GM19035 (cell line): Measurements from ENCODE around the gene EPB41.

Source experiments
- ATAC-seq: cut with Tn5 transposase; IDR thresholded peaks from one replicate; pipeline ENCODE4 v1.9.1; 2021; ENCODE audit not compliant: unreplicated experiment

The EPB41 gene

DNA sequence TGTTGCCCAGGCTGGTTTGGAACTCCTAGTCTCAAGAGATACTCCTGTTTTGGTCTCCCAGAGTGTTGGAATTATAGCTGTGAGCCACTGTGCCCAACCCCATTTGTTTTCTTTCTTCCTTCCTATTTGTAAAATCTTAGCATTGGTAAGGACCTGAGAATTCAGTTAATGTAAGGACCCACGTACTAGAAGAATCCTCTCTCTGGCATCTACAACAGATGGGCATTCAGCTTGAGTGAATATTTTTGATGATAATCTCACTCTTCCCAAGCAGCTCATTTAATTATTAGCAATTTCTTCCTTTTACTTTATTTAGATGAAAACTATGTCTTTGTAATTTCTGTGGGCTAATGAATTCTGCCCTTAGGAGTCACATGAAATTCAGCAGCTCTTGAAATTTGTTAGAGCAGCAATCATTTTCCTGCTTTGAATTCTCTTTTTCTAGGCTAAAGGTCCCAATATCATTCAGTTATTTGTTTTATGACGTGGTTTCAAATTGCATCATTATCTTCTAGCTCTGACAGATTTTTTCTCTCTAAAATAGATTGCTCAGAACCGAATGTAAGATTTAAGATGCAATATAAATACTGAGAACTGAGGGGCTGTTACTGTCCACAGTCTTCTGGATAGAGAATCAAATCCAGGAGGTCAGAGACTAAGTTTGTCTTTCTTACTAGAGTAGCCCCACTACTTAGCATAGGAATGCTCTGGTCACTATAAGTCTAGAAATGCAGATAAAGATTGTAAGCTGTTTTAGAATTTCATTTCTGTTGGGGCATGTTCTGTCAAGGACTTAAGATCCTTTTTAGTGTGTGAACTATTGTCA is 59.4 kb downstream of the EPB41 start:
- ATAC-seq = no peak

DNA sequence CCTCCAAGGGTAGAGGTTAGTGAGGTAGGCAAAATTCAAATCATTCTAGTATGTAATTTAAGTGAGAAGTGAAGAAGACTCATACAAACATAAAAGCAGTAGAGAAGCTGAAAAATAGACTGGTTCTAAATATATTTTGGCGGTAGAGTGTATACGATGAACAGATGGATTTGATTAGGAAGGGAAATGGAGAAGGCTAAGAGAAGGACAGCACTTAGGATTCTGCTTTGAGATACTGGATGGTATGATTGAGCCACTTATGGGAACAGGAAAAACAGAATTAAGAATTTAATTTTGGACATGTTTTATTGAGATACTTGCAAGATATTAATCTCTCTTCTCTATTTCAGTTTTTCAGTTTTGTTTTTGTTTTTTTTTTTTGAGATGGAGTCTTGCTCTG is 60.1 kb downstream of the EPB41 start:
- no peak for ATAC-seq

DNA sequence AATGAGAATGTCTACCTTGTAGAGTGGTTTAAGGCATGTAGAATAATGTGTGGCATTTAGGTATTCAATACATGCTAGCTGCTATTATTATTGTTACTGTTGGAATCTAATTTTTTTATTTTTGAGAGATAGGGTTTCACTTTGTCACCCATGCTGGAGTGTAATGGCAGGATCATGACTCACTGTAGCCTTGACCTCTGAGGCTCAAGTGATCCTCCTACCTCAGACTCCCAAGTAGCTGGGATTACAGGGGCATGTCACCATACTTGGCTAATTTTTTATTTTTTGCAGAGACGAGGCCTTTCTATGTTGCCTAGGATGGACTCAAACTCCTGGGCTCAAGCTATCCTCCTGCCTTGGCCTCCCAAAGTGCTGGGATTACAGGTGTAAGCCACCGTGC is 61.9 kb downstream of the EPB41 start:
- ATAC-seq = no peak

GRCh38 chr1:28981210-28981609 is 66.8 kb downstream of the EPB41 start:
- no peak for ATAC-seq

DNA sequence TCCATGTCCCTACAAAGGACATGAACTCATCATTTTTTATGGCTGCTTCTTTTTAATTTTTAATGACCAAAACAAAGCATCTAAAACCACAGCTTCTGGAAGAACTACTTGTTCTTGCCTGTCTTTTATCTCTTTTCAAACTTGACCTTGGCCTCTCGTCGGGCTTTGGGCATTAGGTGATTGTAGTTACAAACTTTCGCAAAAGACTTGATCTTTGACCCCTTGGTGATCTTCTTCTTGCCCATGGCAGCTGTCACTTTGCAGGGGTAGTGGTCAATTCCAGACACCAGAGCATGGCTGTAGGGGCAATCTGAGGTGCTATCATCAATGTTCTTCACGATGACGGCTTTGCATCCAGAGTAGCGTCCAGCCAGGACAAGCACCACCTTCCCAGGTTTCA is 67.8 kb downstream of the EPB41 start:
- ATAC-seq = no peak

GRCh38 chr1:28983091-28983490 is 68.7 kb downstream of the EPB41 start:
- ATAC-seq = no peak

GRCh38 chr1:28983509-28984310 is 69.3 kb downstream of the EPB41 start:
- no peak for ATAC-seq

- ATAC-seq = no peak
Measured at GRCh38 chr1:28984311-28984684, 69.9 kb downstream of the EPB41 start.

- no peak for ATAC-seq
Measured at GRCh38 chr1:28985427-28985826, 71.1 kb downstream of the EPB41 start.

GRCh38 chr1:28986306-28986910 is 72.0 kb downstream of the EPB41 start:
- ATAC-seq = no peak

- ATAC-seq = no peak
Measured at GRCh38 chr1:29002792-29003191, 88.4 kb downstream of the EPB41 start.

DNA sequence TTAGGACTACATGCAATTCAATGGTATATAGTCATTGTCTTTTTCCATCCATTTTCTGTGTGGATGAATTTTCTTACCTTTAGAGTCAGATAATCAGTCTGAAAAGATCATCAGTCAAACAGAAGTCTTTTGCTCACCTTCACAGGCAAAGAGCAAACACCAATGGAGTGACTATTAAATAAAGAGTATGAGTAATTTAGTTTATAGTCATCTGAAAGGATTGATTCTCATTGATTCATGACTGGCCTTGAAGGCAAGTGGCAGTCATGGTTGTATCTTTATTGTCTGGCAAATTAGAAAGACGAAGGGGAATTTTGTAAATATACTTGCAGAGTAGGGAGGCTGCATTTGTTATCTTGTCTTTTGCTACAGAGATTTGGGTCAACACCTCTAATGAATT is 89.9 kb downstream of the EPB41 start:
- no peak for ATAC-seq

- no peak for ATAC-seq
Measured at GRCh38 chr1:29004798-29005197, 90.4 kb downstream of the EPB41 start.

DNA sequence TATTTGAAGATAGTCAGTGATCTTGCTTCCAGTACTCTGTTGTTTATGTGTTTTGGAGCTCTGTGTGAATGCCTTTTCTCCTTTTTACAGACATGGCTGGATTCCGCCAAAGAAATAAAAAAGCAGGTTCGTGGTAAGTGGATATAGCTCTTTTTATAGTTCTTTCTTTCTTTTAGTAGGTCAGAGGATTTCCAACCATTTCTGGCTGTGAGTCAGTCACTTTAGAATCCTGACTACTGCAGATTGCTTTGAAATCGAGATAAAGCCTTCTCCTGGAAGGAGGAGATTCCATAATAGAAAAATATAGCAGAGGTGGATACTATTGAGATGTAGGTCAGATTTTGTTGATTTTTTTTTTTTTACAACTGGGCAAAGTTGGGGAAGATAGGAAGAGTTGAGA is 97.4 kb downstream of the EPB41 start:
- no peak for ATAC-seq

DNA sequence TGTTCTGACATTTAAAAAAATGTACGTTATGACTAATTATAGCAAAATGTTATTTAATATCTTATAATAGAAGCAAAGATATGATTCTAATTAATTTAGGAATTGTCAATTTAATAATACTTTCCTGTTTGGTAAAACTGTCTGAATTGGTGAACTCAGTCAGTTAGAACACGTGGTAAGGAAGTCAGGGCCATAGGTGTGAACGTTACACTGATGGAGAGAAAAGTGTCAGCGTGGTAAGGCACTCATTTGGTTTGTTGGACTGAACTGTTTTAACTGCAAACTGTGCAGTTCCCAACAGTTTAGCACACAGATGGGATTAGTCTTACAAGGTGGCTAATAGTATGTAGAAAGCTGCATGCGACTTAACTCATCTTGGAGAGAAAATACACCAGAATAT is 102.9 kb downstream of the EPB41 start:
- no peak for ATAC-seq

GRCh38 chr1:29017975-29018712 is 103.8 kb downstream of the EPB41 start:
- ATAC-seq = no peak

DNA sequence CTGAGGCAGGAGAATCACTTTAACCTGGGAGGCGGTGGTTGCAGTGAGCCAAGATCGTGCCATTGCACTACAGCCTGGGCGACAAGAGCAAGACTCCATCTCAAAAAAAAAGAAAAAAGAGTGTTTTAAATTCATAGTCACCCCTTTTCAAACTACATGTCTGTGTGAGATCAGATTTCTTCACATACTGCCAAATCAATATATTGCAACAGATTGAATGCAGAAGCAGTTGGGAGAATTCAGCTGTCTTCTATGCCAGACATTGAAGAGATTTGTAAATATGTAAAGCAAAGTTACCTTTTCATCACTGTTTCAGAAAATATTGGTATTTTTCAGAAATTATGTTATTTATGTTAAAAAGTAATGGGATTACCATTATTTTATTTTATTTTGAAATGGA is 108.3 kb downstream of the EPB41 start:
- ATAC-seq = no peak

DNA sequence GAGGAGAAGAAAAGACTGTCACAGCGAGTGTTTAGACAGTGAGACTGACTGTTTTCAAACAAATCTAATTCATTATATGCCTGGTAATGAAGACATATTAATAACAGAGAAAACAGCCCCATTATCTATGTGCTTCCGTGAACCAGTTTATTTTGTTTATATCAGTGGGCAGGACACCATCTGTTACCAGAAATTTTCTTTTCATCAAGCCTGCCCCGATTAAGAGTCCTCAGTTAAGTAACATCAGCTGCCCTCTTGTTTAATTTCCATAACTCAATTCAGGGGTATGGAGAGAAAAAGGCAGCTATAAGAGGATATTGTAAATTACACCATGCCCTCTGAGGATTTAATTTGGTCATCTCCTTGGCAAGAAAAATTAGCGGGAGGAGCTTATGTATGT is 115.3 kb downstream of the EPB41 start:
- ATAC-seq = no peak

DNA sequence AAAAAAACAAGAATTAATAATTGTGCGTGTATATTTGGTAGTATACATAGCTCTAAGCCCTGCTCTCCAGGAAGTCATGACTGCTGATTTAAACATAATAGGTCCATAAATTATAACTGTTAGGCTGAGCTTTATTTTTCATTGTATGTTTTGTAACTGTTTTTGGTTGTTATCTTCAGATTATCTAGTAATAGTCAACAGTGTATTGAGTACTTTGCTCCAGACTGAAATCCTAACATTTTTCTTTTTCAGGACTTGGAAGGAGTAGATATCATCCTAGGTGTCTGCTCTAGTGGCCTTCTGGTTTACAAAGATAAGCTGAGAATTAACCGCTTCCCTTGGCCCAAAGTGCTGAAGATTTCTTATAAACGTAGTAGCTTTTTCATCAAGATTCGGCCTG is 118.5 kb downstream of the EPB41 start:
- ATAC-seq = no peak

GRCh38 chr1:29033829-29034466 is 119.6 kb downstream of the EPB41 start:
- ATAC-seq = no peak
